OCI-LY3 (cell line): Measurements from ENCODE around the gene TLL2.

Source experiments
- H2AFZ ChIP-seq: fragments of 200-600, 300-600 bp; shearing (Covaris generic); 2 replicates; pipeline ENCODE4 v1.6.0; 2014; ENCODE audit warnings: antibody characterized with exemption, low read depth, low read length
- H3K27ac ChIP-seq: fragments of 200-600, 300-600 bp; sonication (generic); 2 replicates; pipeline ENCODE4 v1.5.1; 2014; ENCODE audit warnings: mild to moderate bottlenecking, low read length, moderate library complexity, mixed read lengths
- H3K27me3 ChIP-seq: fragments of 200-600, 300-600 bp; sonication (generic); 2 replicates; pipeline ENCODE4 v1.6.1; 2014; ENCODE audit warnings: low read depth, low read length, mixed read lengths
- H3K36me3 ChIP-seq: fragments of 200-600, 300-600 bp; sonication (generic); replicated peaks from 2 replicates; pipeline ENCODE3; 2014; ENCODE audit warnings: low read depth, low read length, mixed read lengths
- H3K4me1 ChIP-seq: fragments of 300-600, 200-600 bp; sonication (generic); 2 replicates; pipeline ENCODE4 v1.6.1; 2014; ENCODE audit warnings: low read length, mixed read lengths
- H3K4me2 ChIP-seq: fragments of 200-600, 300-600 bp; sonication (generic); 2 replicates; pipeline ENCODE4 v1.6.1; 2014; ENCODE audit warnings: low read length, mixed read lengths
- H3K4me3 ChIP-seq: fragments of 300-600, 200-600 bp; sonication (generic); 2 replicates; pipeline ENCODE4 v1.5.1; 2014; ENCODE audit warnings: antibody characterized with exemption, mild to moderate bottlenecking, low read length, moderate library complexity
- H3K79me2 ChIP-seq: fragments of 300-600, 200-600 bp; shearing (Covaris generic); 2 replicates; pipeline ENCODE4 v1.6.1; 2014; ENCODE audit warnings: mild to moderate bottlenecking, low read length, mixed read lengths
- H3K9ac ChIP-seq: fragments of 300-600, 200-600 bp; shearing (Covaris generic); 2 replicates; pipeline ENCODE4 v1.6.0; 2014; ENCODE audit warnings: mild to moderate bottlenecking, low read length, moderate library complexity
- H3K9me3 ChIP-seq: fragments of 200-600, 300-600 bp; shearing (Covaris generic); 2 replicates; pipeline ENCODE4 v1.6.1; 2014; ENCODE audit warnings: low read length, mixed read lengths; ENCODE audit not compliant: insufficient read depth
- H4K20me1 ChIP-seq: fragments of 200-600, 300-600 bp; sonication (generic); 2 replicates; pipeline ENCODE4 v1.6.1; 2016; ENCODE audit warnings: low read length, mixed read lengths; ENCODE audit not compliant: insufficient read depth
- CTCF ChIP-seq: fragments of 200-600, 300-600 bp; sonication (generic); IDR thresholded peaks from 2 replicates; pipeline ENCODE4 v1.5.1; 2014; ENCODE audit warnings: antibody characterized with exemption, low read length, low read depth
- EZH2phosphoT487 ChIP-seq: fragments of 200-600 bp; shearing (Covaris generic); IDR thresholded peaks from 2 replicates; pipeline ENCODE4 v1.6.1; 2018; ENCODE audit warnings: antibody characterized with exemption, mixed run types, low read depth

Gene TLL2

GRCh38 chr10:96513305-96513697 is 425 bp downstream of the TLL2 start:
- Histone ChIP-seq H3K4me2 (peak overlapping the region; percentile 97), H3K4me3 (peak overlapping the region; percentile 93), H2AFZ (0 out of 2 replicates have a peak overlapping the region, but pooled peaks have one; percentile 33), H3K9ac (peak overlapping the region; percentile 49; the same call in 1 of the 2 replicates), H3K27me3 (peaks cover 32% of the 10 kb centered on the region), H3K79me2 (no peaks in the 10 kb centered on the region), H4K20me1 (peaks cover 11% of the 10 kb centered on the region; the same call in 1 of the 2 replicates), H3K36me3 (no peaks in the 10 kb centered on the region), H3K4me1 (peaks cover 12% of the 10 kb centered on the region), H3K9me3 (no peaks in the 10 kb centered on the region), H3K27ac (no peak overlapping the region)
- TF ChIP-seq EZH2phosphoT487 (no peak), CTCF (no peak)

- Histone ChIP-seq H3K4me3 (peak overlapping the region; percentile 93), H3K27me3 (peaks cover 32% of the 10 kb centered on the region), H3K9ac (peak overlapping the region; percentile 49; the same call in 1 of the 2 replicates), H3K4me2 (peak overlapping the region; percentile 97), H3K79me2 (no peaks in the 10 kb centered on the region), H3K4me1 (peaks cover 12% of the 10 kb centered on the region), H3K9me3 (no peaks in the 10 kb centered on the region), H3K36me3 (no peaks in the 10 kb centered on the region), H2AFZ (no peak overlapping the region), H3K27ac (no peak overlapping the region), H4K20me1 (peaks cover 11% of the 10 kb centered on the region; the same call in 1 of the 2 replicates)
- TF ChIP-seq EZH2phosphoT487 (no peak), CTCF (no peak)
These were observed 1.0 kb downstream of the TLL2 start for GRCh38 chr10:96512524-96513304.

- peaks cover 32% of the 10 kb centered on the region for H3K27me3 ChIP-seq
- no peaks in the 10 kb centered on the region for H3K36me3 ChIP-seq
- H3K4me2 ChIP-seq = no peak overlapping the region
- H3K79me2 ChIP-seq = no peaks in the 10 kb centered on the region
- TF ChIP-seq EZH2phosphoT487 = no peak
- TF ChIP-seq CTCF = peak; percentile 69
- H3K4me3 ChIP-seq = no peak overlapping the region
- no peak overlapping the region for H2AFZ ChIP-seq
- peaks cover 11% of the 10 kb centered on the region; the same call in 1 of the 2 replicates for H4K20me1 ChIP-seq
- peaks cover 12% of the 10 kb centered on the region for H3K4me1 ChIP-seq
- H3K9ac ChIP-seq = no peak overlapping the region
- H3K27ac ChIP-seq = no peak overlapping the region
- no peaks in the 10 kb centered on the region for H3K9me3 ChIP-seq
These were observed 2.4 kb downstream of the TLL2 start for GRCh38 chr10:96511044-96511945.
